Neural crest cell (in vitro differentiated cells): ENCODE results near the gene PTGR1. TPM values are rescaled to one million over a fixed set of nuclear protein-coding genes. Genes with fewer than 3 reads are reported as not detected.
A peak's percentile ranks its signal among the peaks of the same experiment; 100 is the strongest.

ENCODE experiments used
- DNase-seq: peaks from one replicate; pipeline ENCODE4 v3.0.0; 2021; ENCODE audit warnings: low read depth, mixed read lengths, low spot score
- H3K27ac Mint-ChIP-seq: one replicate; pipeline ENCODE4 v1.8.0; 2021; ENCODE audit warnings: mild to moderate bottlenecking, mixed read lengths; ENCODE audit not compliant: unreplicated experiment
- H3K27me3 Mint-ChIP-seq: 2 replicates; pipeline ENCODE4 v1.8.0; 2021; ENCODE audit warnings: low read depth, mild to moderate bottlenecking, mixed read lengths
- H3K36me3 Mint-ChIP-seq: 2 replicates; pipeline ENCODE4 v1.8.0; 2021; ENCODE audit warnings: low read depth, mild to moderate bottlenecking, mixed read lengths
- H3K4me1 Mint-ChIP-seq: 2 replicates; pipeline ENCODE4 v1.8.0; 2021; ENCODE audit warnings: mixed read lengths
- H3K4me3 Mint-ChIP-seq: one replicate; pipeline ENCODE4 v1.8.0; 2021; ENCODE audit warnings: mild to moderate bottlenecking, mixed read lengths
- H3K9me3 Mint-ChIP-seq: 2 replicates; pipeline ENCODE4 v1.8.0; 2021; ENCODE audit warnings: mixed read lengths
- CTCF ChIP-seq: fragments of 200-600 bp; sonication (generic); conservative IDR thresholded peaks from 2 replicates; pipeline ENCODE4 v1.5.0; 2021; ENCODE audit warnings: antibody characterized with exemption, mild to moderate bottlenecking
- total RNA-seq: library from RNA; stranded (reverse); gene quantifications from 2 replicates; pipeline ENCODE4 v1.2.1, GENCODE V29; 2021

The PTGR1 gene
- total RNA-seq, 1 donor from 2014 or later: 51.5 TPM

- Mint-ChIP-seq H3K4me1 (peaks cover 30% of the 10 kb centered on the region), H3K9me3 (peaks cover 4% of the 10 kb centered on the region), H3K4me3 (peak overlapping the region; percentile 17), H3K36me3 (peaks cover 34% of the 10 kb centered on the region), H3K27ac (no peak overlapping the region), H3K27me3 (no peaks in the 10 kb centered on the region)
- no peak for TF ChIP-seq CTCF
- no peak for DNase-seq
Measured at GRCh38 chr9:111529787-111530186, 69.7 kb downstream of the PTGR1 start.

GRCh38 chr9:111527347-111527746 is 72.1 kb downstream of the PTGR1 start:
- Mint-ChIP-seq H3K9me3 (no peaks in the 10 kb centered on the region), H3K4me1 (peaks cover 37% of the 10 kb centered on the region), H3K27me3 (no peaks in the 10 kb centered on the region), H3K27ac (no peak overlapping the region), H3K4me3 (no peak overlapping the region), H3K36me3 (peaks cover 13% of the 10 kb centered on the region)
- TF ChIP-seq CTCF: no peak
- DNase-seq: no peak

- TF ChIP-seq CTCF: no peak
- Mint-ChIP-seq H3K27ac (peak within 1 kb of the TSS; percentile 12), H3K4me3 (peak within 1 kb of the TSS; percentile 97), H3K36me3 (peaks cover 9% of the 10 kb centered on the region), H3K27me3 (no peaks in the 10 kb centered on the region), H3K9me3 (no peaks in the 10 kb centered on the region), H3K4me1 (peaks cover 36% of the 10 kb centered on the region)
- peak; percentile 84 for DNase-seq
Measured at GRCh38 chr9:111525056-111525977, 74.1 kb downstream of the PTGR1 start, which contains the start of gene ZNF483. ZNF483 (plus strand) TSS chr9:111525179; CDS start chr9:111527396, 2,217 bp downstream.

- peaks cover 30% of the 10 kb centered on the region for H3K4me1 Mint-ChIP-seq
- H3K9me3 Mint-ChIP-seq: no peaks in the 10 kb centered on the region
- no peak for TF ChIP-seq CTCF
- no peak for DNase-seq
- H3K27ac Mint-ChIP-seq: no peak overlapping the region
- peaks cover 6% of the 10 kb centered on the region for H3K36me3 Mint-ChIP-seq
- H3K4me3 Mint-ChIP-seq: peak overlapping the region; percentile 97
- H3K27me3 Mint-ChIP-seq: no peaks in the 10 kb centered on the region
Measured at GRCh38 chr9:111524731-111525055, 74.8 kb downstream of the PTGR1 start.

GRCh38 chr9:111516061-111516465 is 83.4 kb downstream of the PTGR1 start:
- no peak overlapping the region for H3K27ac Mint-ChIP-seq
- no peaks in the 10 kb centered on the region for H3K4me1 Mint-ChIP-seq
- H3K9me3 Mint-ChIP-seq: peaks cover 3% of the 10 kb centered on the region
- no peaks in the 10 kb centered on the region for H3K27me3 Mint-ChIP-seq
- no peaks in the 10 kb centered on the region for H3K36me3 Mint-ChIP-seq
- H3K4me3 Mint-ChIP-seq: no peak overlapping the region
- no peak for DNase-seq
- no peak for TF ChIP-seq CTCF
